AG04450 (cell line): ENCODE data around the gene SMAD6. TPM values are rescaled to one million over a fixed set of nuclear protein-coding genes. Genes with fewer than 3 reads are reported as not detected.

ENCODE experiments used
- CTCF ChIA-PET: fragments of 300-600, 350-600 bp; formaldehyde crosslinking; extraction: SDS; loops from one replicate; lab custom pipeline; 2022; ENCODE audit warnings: antibody characterized with exemption, inconsistent platforms; lab: Charles Lee
- POLR2A ChIA-PET: fragments of 350-600 bp; formaldehyde crosslinking; extraction: SDS; loops from one replicate; lab custom pipeline; 2021; ENCODE audit warnings: antibody characterized with exemption, inconsistent platforms; lab: Yijun Ruan, JAX
- DNase-seq: peaks from one replicate; pipeline ENCODE4 v3.0.0-alpha.2; 2011; ENCODE audit warnings: low read depth, low spot score
- H3K27ac ChIP-seq: one replicate; pipeline ENCODE4 v1.5.1; 2012; ENCODE audit warnings: low read depth, low read length, control low read depth
- H3K27me3 ChIP-seq: one replicate; pipeline ENCODE4 v1.6.0; 2012; ENCODE audit warnings: low read length; ENCODE audit not compliant: control insufficient read depth, insufficient read depth
- H3K4me3 ChIP-seq: 2 replicates; pipeline ENCODE4 v1.5.1; 2011; ENCODE audit warnings: mild to moderate bottlenecking, low read depth, low read length, control low read depth
- H3K9me3 ChIP-seq: 2 replicates; pipeline ENCODE4 v1.5.1; 2012; ENCODE audit warnings: low read length; ENCODE audit not compliant: control insufficient read depth, insufficient read depth
- polyA plus RNA-seq: library from polyadenylated mRNA; depleted of rRNA; stranded (reverse); fragments of >200 nt; gene quantifications from 2 replicates; pipeline ENCODE4 v1.2.3, GENCODE V29; 2011; rRNA removed
- TF ChIP-seq, protein P1 (sequence below): IDR thresholded peaks from 2 replicates; pipeline ENCODE4 v1.5.1; 2011; ENCODE audit warnings: low read depth, low read length, control low read depth, inconsistent platforms

The SMAD6 gene
- polyA plus RNA-seq, 1 experiment = 1.8 TPM

DNA sequence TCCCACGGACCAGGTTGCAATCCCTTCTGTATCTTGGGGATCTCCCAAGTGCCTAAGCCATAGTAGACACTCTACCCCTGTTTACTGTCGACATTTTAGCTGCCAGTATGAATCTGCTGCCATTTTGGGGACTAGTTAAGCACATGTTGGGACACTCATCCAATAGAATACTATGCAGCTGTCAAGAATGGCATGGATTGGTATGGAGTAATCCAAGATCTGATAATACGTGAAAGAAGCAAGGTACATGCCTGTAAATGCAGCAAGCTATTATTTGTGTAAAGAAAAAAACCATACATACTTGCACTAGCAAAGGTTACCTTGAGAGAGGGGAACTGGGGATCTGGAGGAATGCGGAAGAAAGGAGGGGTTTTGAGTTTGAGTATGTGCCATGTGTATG is 129.3 kb downstream of the SMAD6 start:
- H3K9me3 ChIP-seq = peaks cover 6% of the 10 kb centered on the region
- CTCF ChIA-PET = no interaction called here
- H3K4me3 ChIP-seq = no peak overlapping the region
- H3K27ac ChIP-seq = no peak overlapping the region
- POLR2A ChIA-PET = no interaction called here
- TF ChIP-seq, protein P1, sequence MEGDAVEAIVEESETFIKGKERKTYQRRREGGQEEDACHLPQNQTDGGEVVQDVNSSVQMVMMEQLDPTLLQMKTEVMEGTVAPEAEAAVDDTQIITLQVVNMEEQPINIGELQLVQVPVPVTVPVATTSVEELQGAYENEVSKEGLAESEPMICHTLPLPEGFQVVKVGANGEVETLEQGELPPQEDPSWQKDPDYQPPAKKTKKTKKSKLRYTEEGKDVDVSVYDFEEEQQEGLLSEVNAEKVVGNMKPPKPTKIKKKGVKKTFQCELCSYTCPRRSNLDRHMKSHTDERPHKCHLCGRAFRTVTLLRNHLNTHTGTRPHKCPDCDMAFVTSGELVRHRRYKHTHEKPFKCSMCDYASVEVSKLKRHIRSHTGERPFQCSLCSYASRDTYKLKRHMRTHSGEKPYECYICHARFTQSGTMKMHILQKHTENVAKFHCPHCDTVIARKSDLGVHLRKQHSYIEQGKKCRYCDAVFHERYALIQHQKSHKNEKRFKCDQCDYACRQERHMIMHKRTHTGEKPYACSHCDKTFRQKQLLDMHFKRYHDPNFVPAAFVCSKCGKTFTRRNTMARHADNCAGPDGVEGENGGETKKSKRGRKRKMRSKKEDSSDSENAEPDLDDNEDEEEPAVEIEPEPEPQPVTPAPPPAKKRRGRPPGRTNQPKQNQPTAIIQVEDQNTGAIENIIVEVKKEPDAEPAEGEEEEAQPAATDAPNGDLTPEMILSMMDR = no peak
- no peaks in the 10 kb centered on the region for H3K27me3 ChIP-seq
- DNase-seq = no peak

DNA sequence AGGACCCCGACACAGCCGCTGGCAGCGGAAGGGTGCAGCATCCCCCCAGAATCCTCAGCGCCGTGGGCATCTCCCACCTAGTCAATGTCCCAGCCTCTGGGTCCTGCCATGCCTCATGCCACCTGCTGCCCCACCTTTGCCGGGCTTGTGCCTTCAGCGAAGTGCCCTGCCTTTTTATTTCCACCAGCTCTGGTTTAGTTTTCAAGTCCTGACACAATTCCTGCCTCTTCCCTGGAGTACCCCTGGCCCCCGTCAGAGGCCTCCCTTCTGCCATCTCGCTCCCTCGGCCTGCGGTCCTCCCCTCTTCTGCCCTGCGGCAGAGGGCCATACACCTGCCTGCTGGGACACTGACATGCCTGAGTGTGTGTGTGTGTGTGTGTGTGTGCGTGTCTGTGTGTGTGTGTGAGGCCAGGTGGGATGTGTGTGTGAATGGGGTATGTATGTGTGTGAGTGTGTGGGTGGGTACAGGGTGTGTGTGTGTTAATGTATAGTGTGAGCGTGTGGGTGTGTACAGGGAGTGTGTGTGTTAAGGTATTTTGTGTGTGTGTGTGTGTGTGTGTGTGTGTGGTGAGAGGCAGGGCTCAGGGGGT is 129.9 kb downstream of the SMAD6 start:
- peaks cover 6% of the 10 kb centered on the region for H3K9me3 ChIP-seq
- ChIA-PET POLR2A (interaction anchor here (0.7 kb wide), 1 partner anchor 29 kb away, joined by 3 read pairs; no protein-coding TSS in a partner anchor), CTCF (no interaction called here)
- H3K27me3 ChIP-seq = no peaks in the 10 kb centered on the region
- DNase-seq = no peak
- no peak overlapping the region for H3K27ac ChIP-seq
- H3K4me3 ChIP-seq = no peak overlapping the region
- TF ChIP-seq, protein P1 = no peak

Other genes with a start within 250 kb of the SMAD6 start
- 26.5 and 31.3 TPM in 2 replicates for gene SNAPC5, start 204.5 kb upstream of the SMAD6 start, polyA plus RNA-seq
- 5,001 and 5,274 TPM in 2 replicates for gene RPL4, start 197.4 kb upstream of the SMAD6 start, polyA plus RNA-seq
- gene ZWILCH, start 196.9 kb upstream of the SMAD6 start, polyA plus RNA-seq = 11.2 and 18.1 TPM in 2 replicates
- gene LCTL, start 136.2 kb upstream of the SMAD6 start, polyA plus RNA-seq = 6.5 and 7.0 TPM in 2 replicates